HEK293 (cell line): ENCODE data around the gene ZNF202.

Source experiments
- CTCF ChIA-PET: fragments of 350-600 bp; formaldehyde crosslinking; extraction: SDS; loops from one replicate; lab custom pipeline; 2021; ENCODE audit warnings: antibody characterized with exemption; lab: Yijun Ruan, JAX
- POLR2A ChIA-PET: fragments of 300-600 bp; formaldehyde crosslinking; extraction: SDS; loops from one replicate; lab custom pipeline; 2020; ENCODE audit warnings: antibody characterized with exemption, inconsistent platforms; lab: Yijun Ruan, JAX
- H3K27ac ChIP-seq: fragments of 200-500 bp; sonication (Bioruptor generic); 2 replicates; pipeline ENCODE4 v1.5.1; 2014; ENCODE audit warnings: low read depth, low read length, control low read depth, inconsistent platforms; ENCODE audit errors: extremely low read depth
- H3K36me3 ChIP-seq, 2 experiments: fragments of 200-500 bp in 1 of 2; sonication (Bioruptor generic) in 1 of 2; 1 replicate in 1 of 2; 2 replicates in 1 of 2; pipeline ENCODE4 v1.5.1; 2014 to 2017; ENCODE audit warnings: inconsistent platforms in 2 of 2, low read length in 2 of 2; ENCODE audit not compliant: control insufficient read depth in 2 of 2, insufficient read depth in 1 of 2
- H3K4me1 ChIP-seq: fragments of 200-500 bp; sonication (Bioruptor generic); 2 replicates; pipeline ENCODE4 v1.5.1; 2014; ENCODE audit warnings: mild to moderate bottlenecking, low read length, inconsistent platforms; ENCODE audit not compliant: control insufficient read depth, insufficient read depth
- H3K4me3 ChIP-seq: 2 replicates; pipeline ENCODE4 v1.5.1; 2011; ENCODE audit warnings: low read depth, mild to moderate bottlenecking, control low read depth, low read length, moderate library complexity
- H3K9me3 ChIP-seq: fragments of 200-500 bp; sonication (Bioruptor generic); 2 replicates; pipeline ENCODE4 v1.5.1; 2014; ENCODE audit warnings: low read depth, low read length, inconsistent platforms; ENCODE audit not compliant: control insufficient read depth, insufficient read depth
- BCL11B ChIP-seq: fragments of 450-650 bp; formaldehyde crosslinking; IDR thresholded peaks from 2 replicates; pipeline ENCODE4 v1.5.1; 2016; ENCODE audit warnings: low read depth, missing biosample characterization, missing genetic modification characterization
- BCL6B ChIP-seq: fragments of 450-650 bp; formaldehyde crosslinking; IDR thresholded peaks from 2 replicates; pipeline ENCODE4 v1.5.1; 2017; ENCODE audit warnings: missing biosample characterization, missing genetic modification characterization
- GLI2 ChIP-seq: fragments of 450-650 bp; formaldehyde crosslinking; IDR thresholded peaks from 2 replicates; pipeline ENCODE4; 2017; ENCODE audit warnings: missing biosample characterization, missing genetic modification characterization, low read depth, borderline replicate concordance
- IKZF3 ChIP-seq: fragments of 450-650 bp; IDR thresholded peaks from 2 replicates; pipeline ENCODE4 v1.5.0; 2018; ENCODE audit warnings: missing biosample characterization, mild to moderate bottlenecking, missing genetic modification characterization, moderate library complexity
- KLF1 ChIP-seq: fragments of 450-650 bp; formaldehyde crosslinking; IDR thresholded peaks from 2 replicates; pipeline ENCODE4 v1.5.1; 2016; ENCODE audit warnings: missing biosample characterization, missing genetic modification characterization
- KLF10 ChIP-seq: fragments of 450-650 bp; IDR thresholded peaks from 2 replicates; pipeline ENCODE4 v1.5.1; 2018; ENCODE audit warnings: missing biosample characterization, mild to moderate bottlenecking, missing genetic modification characterization
- PATZ1 ChIP-seq: fragments of 450-650 bp; formaldehyde crosslinking; IDR thresholded peaks from 2 replicates; pipeline ENCODE4 v1.5.1; 2016; ENCODE audit warnings: missing biosample characterization, missing genetic modification characterization
- PBX3 ChIP-seq: sonication (generic); formaldehyde crosslinking; IDR thresholded peaks from 2 replicates; pipeline ENCODE4 v1.8.1; 2022; ENCODE audit warnings: mild to moderate bottlenecking, moderate library complexity, missing genetic modification reagents
- PRDM4 ChIP-seq: fragments of 450-650 bp; formaldehyde crosslinking; IDR thresholded peaks from 2 replicates; pipeline ENCODE4 v1.5.1; 2017; ENCODE audit warnings: missing biosample characterization, missing genetic modification characterization
- PRDM6 ChIP-seq: fragments of 450-650 bp; formaldehyde crosslinking; IDR thresholded peaks from 2 replicates; pipeline ENCODE4 v1.5.1; 2017; ENCODE audit warnings: missing biosample characterization, missing genetic modification characterization
- REPIN1 ChIP-seq: fragments of 450-650 bp; formaldehyde crosslinking; IDR thresholded peaks from 2 replicates; pipeline ENCODE4 v1.5.1; 2017; ENCODE audit warnings: missing biosample characterization, missing genetic modification characterization, low read depth
- SETDB1 ChIP-seq: IDR thresholded peaks from one replicate; pipeline ENCODE4 v1.6.1; 2017; ENCODE audit warnings: mild to moderate bottlenecking, low read length, moderate library complexity, mixed read lengths; ENCODE audit not compliant: insufficient read length
- SP3 ChIP-seq: fragments of 450-650 bp; formaldehyde crosslinking; IDR thresholded peaks from 2 replicates; pipeline ENCODE4 v1.5.1; 2016; ENCODE audit warnings: missing biosample characterization, missing genetic modification characterization
- YY1 ChIP-seq: fragments of 450-650 bp; formaldehyde crosslinking; IDR thresholded peaks from 2 replicates; pipeline ENCODE4 v1.5.1; 2018; ENCODE audit warnings: missing biosample characterization, missing genetic modification characterization
- ZIC2 ChIP-seq: fragments of 450-650 bp; formaldehyde crosslinking; IDR thresholded peaks from 2 replicates; pipeline ENCODE4 v1.5.1; 2016; ENCODE audit warnings: missing biosample characterization, missing genetic modification characterization
- ZNF133 ChIP-seq: fragments of 450-650 bp; formaldehyde crosslinking; IDR thresholded peaks from 2 replicates; pipeline ENCODE4 v1.5.1; 2016; ENCODE audit warnings: missing biosample characterization, missing genetic modification characterization
- ZNF140 ChIP-seq: fragments of 450-650 bp; formaldehyde crosslinking; IDR thresholded peaks from 2 replicates; pipeline ENCODE4 v1.5.1; 2016; ENCODE audit warnings: missing biosample characterization, missing genetic modification characterization
- ZNF169 ChIP-seq: fragments of 450-650 bp; formaldehyde crosslinking; IDR thresholded peaks from 2 replicates; pipeline ENCODE4 v1.5.1; 2016; ENCODE audit warnings: missing biosample characterization, missing genetic modification characterization
- ZNF239 ChIP-seq: fragments of 450-650 bp; formaldehyde crosslinking; IDR thresholded peaks from 2 replicates; pipeline ENCODE4 v1.5.1; 2016; ENCODE audit warnings: missing biosample characterization, missing genetic modification characterization
- ZNF248 ChIP-seq: fragments of 450-650 bp; formaldehyde crosslinking; IDR thresholded peaks from 2 replicates; pipeline ENCODE4 v1.5.1; 2017; ENCODE audit warnings: missing biosample characterization, missing genetic modification characterization
- ZNF426 ChIP-seq: fragments of 450-650 bp; formaldehyde crosslinking; IDR thresholded peaks from 2 replicates; pipeline ENCODE4 v1.5.1; 2017; ENCODE audit warnings: missing biosample characterization, missing genetic modification characterization, mild to moderate bottlenecking, inconsistent platforms, moderate library complexity
- ZNF560 ChIP-seq: fragments of 450-650 bp; formaldehyde crosslinking; IDR thresholded peaks from 2 replicates; pipeline ENCODE4 v1.5.1; 2017; ENCODE audit warnings: missing biosample characterization, missing genetic modification characterization, borderline replicate concordance
- ZNF571 ChIP-seq: fragments of 450-650 bp; formaldehyde crosslinking; IDR thresholded peaks from 2 replicates; pipeline ENCODE4 v1.5.0; 2017; ENCODE audit warnings: missing biosample characterization, missing genetic modification characterization
- ZNF629 ChIP-seq: fragments of 450-650 bp; formaldehyde crosslinking; IDR thresholded peaks from 2 replicates; pipeline ENCODE4 v1.5.1; 2017; ENCODE audit warnings: missing biosample characterization, missing genetic modification characterization
- ZNF645 ChIP-seq: fragments of 450-650 bp; formaldehyde crosslinking; IDR thresholded peaks from 2 replicates; pipeline ENCODE4; 2016; ENCODE audit warnings: missing biosample characterization, missing genetic modification characterization
- ZNF658 ChIP-seq: fragments of 450-650 bp; formaldehyde crosslinking; IDR thresholded peaks from 2 replicates; pipeline ENCODE4; 2016; ENCODE audit warnings: missing biosample characterization, missing genetic modification characterization

ZNF202 gene

GRCh38 chr11:123707206-123707605, 34.3 kb downstream of the ZNF202 start (continued):
- TF ChIP-seq PBX3 (no peak), GLI2 (tag by site-specific recombination) (no peak), KLF10 (no peak), REPIN1 (no peak)
- TF ChIP-seq, all 188 proteins: peak for 0

GRCh38 chr11:123704341-123704740, 37.1 kb downstream of the ZNF202 start:
- CTCF ChIA-PET, result interaction anchor here (1.3 to 12.3 kb wide), 4 partner anchors 49 to 128 kb away, joined by 7 to 310 read pairs (median 8); partner anchors contain the start of gene SCN3B
- Histone ChIP-seq H3K9me3 (no peaks in the 10 kb centered on the region), H3K4me3 (no peak overlapping the region)
- TF ChIP-seq ZIC2 (tag by site-specific recombination) (no peak), ZNF645 (tag by site-specific recombination) (no peak), YY1 (tag by site-specific recombination) (no peak), ZNF248 (tag by site-specific recombination) (no peak), ZNF571 (tag by site-specific recombination) (no peak), ZNF140 (tag by site-specific recombination) (no peak), ZNF560 (no peak), ZNF169 (tag by site-specific recombination) (no peak), SP3 (tag by site-specific recombination) (no peak), ZNF629 (tag by site-specific recombination) (no peak), KLF1 (tag by site-specific recombination) (no peak)
- TF ChIP-seq, all 188 proteins: peak for 0
- peaks cover 2% of the 10 kb centered on the region; the same call in 1 of the 2 replicates for H3K4me1 ChIP-seq
- H3K27ac ChIP-seq, result no peak overlapping the region
- H3K36me3 ChIP-seq, result no peaks in the 10 kb centered on the region
- POLR2A ChIA-PET, result no interaction called here

GRCh38 chr11:123702696-123703095, 38.8 kb downstream of the ZNF202 start:
- Histone ChIP-seq H3K36me3 (no peaks in the 10 kb centered on the region), H3K4me1 (peaks cover 2% of the 10 kb centered on the region; the same call in 1 of the 2 replicates), H3K27ac (no peak overlapping the region), H3K4me3 (no peak overlapping the region), H3K9me3 (no peaks in the 10 kb centered on the region)
- CTCF ChIA-PET, result interaction anchor here (0.6 to 12.3 kb wide), 6 partner anchors 8 to 601 kb away, joined by 3 to 310 read pairs (median 4); partner anchors contain the start of gene SCN3B
- POLR2A ChIA-PET, result no interaction called here
- TF ChIP-seq PATZ1 (tag by site-specific recombination) (no peak), BCL11B (no peak), ZNF426 (tag by site-specific recombination) (no peak), PRDM6 (tag by site-specific recombination) (no peak), PRDM4 (tag by site-specific recombination) (no peak), SETDB1 (no peak), ZNF658 (tag by site-specific recombination) (no peak), ZNF239 (tag by site-specific recombination) (no peak), ZNF133 (tag by site-specific recombination) (no peak), BCL6B (tag by site-specific recombination) (no peak), IKZF3 (no peak)
